Neural progenitor cell (in vitro differentiated cells): ENCODE data around the gene BCAS3.

ENCODE experiments used
- CTCF ChIP-seq: fragments of 200-600 bp; sonication (generic); IDR thresholded peaks from 2 replicates; pipeline ENCODE4 v1.5.1; 2017; ENCODE audit warnings: antibody characterized with exemption, mild to moderate bottlenecking
- EZH2 ChIP-seq: fragments of 200-600 bp; sonication (generic); IDR thresholded peaks from 2 replicates; pipeline ENCODE4 v1.6.1; 2017; ENCODE audit warnings: antibody characterized with exemption, mild to moderate bottlenecking, moderate library complexity
- EZH2phosphoT487 ChIP-seq: fragments of 200-600 bp; sonication (generic); IDR thresholded peaks from 2 replicates; pipeline ENCODE4 v1.6.1; 2017; ENCODE audit warnings: antibody characterized with exemption

- TF ChIP-seq CTCF = no peak
- no peak for TF ChIP-seq EZH2
- TF ChIP-seq EZH2phosphoT487 = no peak
These were observed 256.1 kb downstream of the BCAS3 start for GRCh38 chr17:60933739-60934138.
